ENCODE results near the gene GRM7.

GRCh38 chr3:7368597-7368996 is 507.7 kb downstream of the GRM7 start:
- TF ChIP-seq POLR2AphosphoS5 (IDR thresholded peaks at IDR 0.05; ENCODE audit: low read depth, low read length) = no peak
- TF ChIP-seq REST (IDR thresholded peaks at IDR 0.05; ENCODE audit: insufficient read depth in 1 of 2, low read depth in 2 of 2, low read length in 2 of 2) = no peak

Measured in PFSK-1 (cell line).